Esophagus muscularis mucosa (tissue), 4 donors: Measurements from ENCODE around the gene TSPAN7. TPM values are rescaled to one million over a fixed set of nuclear protein-coding genes. Genes with fewer than 3 reads are reported as not detected.

Experiments
- DNase-seq: peaks from one replicate; pipeline ENCODE4 v3.0.0-alpha.2; 2017; ENCODE audit errors: extremely low spot score
- H3K27ac ChIP-seq, 4 donors: fragments of 200-600 bp; sonication (generic); replicated peaks in 1 of 4; 1 replicate in 3 of 4; 2 replicates in 1 of 4; pipeline ENCODE4 v1.5.1; 2016 to 2019; ENCODE audit warnings: mild to moderate bottlenecking in 1 of 4
- H3K27me3 ChIP-seq, 4 donors: fragments of 200-600 bp; sonication (generic); one replicate each; pipeline versions ENCODE4 v1.5.1 to v1.6.0; 2016 to 2019
- H3K36me3 ChIP-seq, 4 donors: fragments of 200-600 bp; sonication (generic); one replicate each; pipeline ENCODE4 v1.5.1; 2016 to 2019
- H3K4me1 ChIP-seq, 4 donors: fragments of 200-600 bp; sonication (generic); one replicate each; pipeline ENCODE4 v1.5.1; 2016 to 2019
- H3K4me3 ChIP-seq, 4 donors: fragments of 200-600 bp; sonication (generic); 1 replicate in 2 of 4; 2 replicates in 2 of 4; pipeline ENCODE4 v1.5.1; 2016 to 2019; ENCODE audit warnings: mild to moderate bottlenecking in 4 of 4, moderate library complexity in 1 of 4
- H3K9me3 ChIP-seq, 4 donors: fragments of 200-600 bp; sonication (generic); 1 replicate in 3 of 4; 2 replicates in 1 of 4; pipeline ENCODE4 v1.5.1; 2016 to 2019
- EP300 ChIP-seq: sonication (generic); formaldehyde crosslinking; IDR thresholded peaks from one replicate; pipeline ENCODE4 v1.6.1; 2017; ENCODE audit warnings: antibody characterized with exemption
- POLR2A ChIP-seq: fragments of 450-650 bp; IDR thresholded peaks from one replicate; pipeline ENCODE4 v1.6.1; 2017; ENCODE audit warnings: antibody characterized with exemption, moderate library complexity, mild to moderate bottlenecking, low read depth
- POLR2AphosphoS5 ChIP-seq, 2 donors: sonication (generic); formaldehyde crosslinking; IDR thresholded peaks; one replicate each; pipeline ENCODE4 v1.6.1; 2017; ENCODE audit warnings: antibody characterized with exemption in 2 of 2
- WGBS: methylation state at CpG from one replicate; pipeline ENCODE4 v1.1.5; 2018; 5-methylcytosine and 5-hydroxymethylcytosine counted together
- intact Hi-C: fragments of 100-400 bp; cut with DNase I; formaldehyde crosslinking; loops from one replicate; pipeline ENCODE4 v1.15.1; 2023
- small RNA-seq, 3 donors: library from RNA; depleted of rRNA; stranded (forward); fragments of <200 nt; gene quantifications; one replicate each; pipeline ENCODE3, GENCODE V24; 2016
- total RNA-seq, 4 donors: library from RNA; depleted of rRNA; stranded (reverse); fragments of >200 nt; gene quantifications; one replicate each; pipeline versions ENCODE4 v1.1.0 to v1.2.1, GENCODE V29; 2016
- TF ChIP-seq, protein P1 (sequence below), 3 experiments: fragments of 200-600 bp in 2 of 3; fragments of 450-650 bp in 1 of 3; sonication (generic) in 2 of 3; IDR thresholded peaks; one replicate each; pipeline ENCODE4 v1.5.1; 2017 to 2019; ENCODE audit warnings: antibody characterized with exemption in 3 of 3, mild to moderate bottlenecking in 2 of 3, moderate library complexity in 1 of 3

TSPAN7 gene
- total RNA-seq, 4 donors from 2014 or later: 11.6 to 53.8 (median 45.2) TPM

DNA sequence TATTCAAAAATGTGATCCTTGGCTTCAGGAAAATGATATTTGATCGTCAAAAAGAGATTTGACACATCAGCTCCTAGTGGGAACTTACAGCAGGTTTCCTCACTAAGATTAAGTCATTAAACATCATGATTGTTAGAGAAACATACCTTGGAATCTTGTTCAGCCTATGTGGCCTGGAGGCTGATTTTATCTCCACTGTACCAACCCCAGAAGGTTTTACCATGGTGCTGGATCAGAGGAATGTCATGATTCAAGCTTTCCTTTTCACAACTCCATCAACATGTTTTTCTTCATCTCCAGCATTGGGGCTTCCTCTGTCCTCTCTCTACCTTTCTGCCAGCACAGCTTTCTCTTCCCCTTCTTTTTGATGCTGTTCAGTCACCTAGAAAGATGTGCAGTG, 171.5 kb downstream of the TSPAN7 start:
- H3K9me3 ChIP-seq: peaks cover 0 to 4% (median 0%) of the 10 kb centered on the region in 4 donors
- 93% methylated on average over 1 of the region's 1 CpG for WGBS
- no peak overlapping the region for H3K4me3 ChIP-seq
- no peak overlapping the region for H3K27ac ChIP-seq
- H3K4me1 ChIP-seq: no peaks in the 10 kb centered on the region
- no peaks in the 10 kb centered on the region for H3K27me3 ChIP-seq
- no peak for TF ChIP-seq POLR2A
- TF ChIP-seq POLR2AphosphoS5 (IDR thresholded peaks at IDR 0.05): no peak
- no peak for TF ChIP-seq EP300
- TF ChIP-seq, protein P1, sequence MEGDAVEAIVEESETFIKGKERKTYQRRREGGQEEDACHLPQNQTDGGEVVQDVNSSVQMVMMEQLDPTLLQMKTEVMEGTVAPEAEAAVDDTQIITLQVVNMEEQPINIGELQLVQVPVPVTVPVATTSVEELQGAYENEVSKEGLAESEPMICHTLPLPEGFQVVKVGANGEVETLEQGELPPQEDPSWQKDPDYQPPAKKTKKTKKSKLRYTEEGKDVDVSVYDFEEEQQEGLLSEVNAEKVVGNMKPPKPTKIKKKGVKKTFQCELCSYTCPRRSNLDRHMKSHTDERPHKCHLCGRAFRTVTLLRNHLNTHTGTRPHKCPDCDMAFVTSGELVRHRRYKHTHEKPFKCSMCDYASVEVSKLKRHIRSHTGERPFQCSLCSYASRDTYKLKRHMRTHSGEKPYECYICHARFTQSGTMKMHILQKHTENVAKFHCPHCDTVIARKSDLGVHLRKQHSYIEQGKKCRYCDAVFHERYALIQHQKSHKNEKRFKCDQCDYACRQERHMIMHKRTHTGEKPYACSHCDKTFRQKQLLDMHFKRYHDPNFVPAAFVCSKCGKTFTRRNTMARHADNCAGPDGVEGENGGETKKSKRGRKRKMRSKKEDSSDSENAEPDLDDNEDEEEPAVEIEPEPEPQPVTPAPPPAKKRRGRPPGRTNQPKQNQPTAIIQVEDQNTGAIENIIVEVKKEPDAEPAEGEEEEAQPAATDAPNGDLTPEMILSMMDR (IDR thresholded peaks at IDR 0.05): no peak
- intact Hi-C loops: no loop called here
- H3K36me3 ChIP-seq: no peaks in the 10 kb centered on the region
- DNase-seq: no peak

Small RNA genes lying within 50 kb of the gene (small RNA-seq; reads per million reads assigned to genes)
- gene RNU7-7P: 0 reads per million in 3 donors

Other genes starting within 250 kb of the TSPAN7 start
- gene RPGR, start 234.0 kb upstream of the TSPAN7 start, total RNA-seq: 10 to 100 TPM in 3 of 4 donors, 1 to 10 TPM in 1; 9.6 to 17.0 (median 11.9) TPM
- gene OTC, start 208.9 kb upstream of the TSPAN7 start, total RNA-seq: under 1 TPM in 3 of 4 donors, not detected in 1; 0.23 to 0.42 (median 0.33) TPM
- gene MID1IP1, start 239.9 kb downstream of the TSPAN7 start, total RNA-seq: 100 to 1,000 TPM in 1 of 4 donors, 10 to 100 TPM in 3; 51.5 to 119 (median 69.0) TPM